ENCODE data around the gene WWC1.

Gene WWC1

DNA sequence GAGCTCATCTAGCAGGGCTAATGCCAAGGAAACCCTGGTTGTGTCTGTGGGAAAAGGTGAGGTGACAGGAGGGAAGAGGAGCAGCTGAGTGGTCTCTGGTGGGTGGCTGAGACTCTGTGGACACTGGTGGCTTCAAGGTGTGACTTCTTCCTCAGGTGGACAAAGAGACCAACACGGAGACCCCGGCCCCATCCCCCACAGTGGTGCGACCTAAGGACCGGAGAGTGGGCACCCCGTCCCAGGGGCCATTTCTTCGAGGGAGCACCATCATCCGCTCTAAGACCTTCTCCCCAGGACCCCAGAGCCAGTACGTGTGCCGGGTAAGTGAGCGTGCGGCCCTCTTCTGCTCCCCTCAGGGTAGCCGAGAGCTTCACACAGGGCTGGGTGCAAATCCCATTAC, 163.8 kb downstream of the WWC1 start:
- no peak for DNase-seq

DNA sequence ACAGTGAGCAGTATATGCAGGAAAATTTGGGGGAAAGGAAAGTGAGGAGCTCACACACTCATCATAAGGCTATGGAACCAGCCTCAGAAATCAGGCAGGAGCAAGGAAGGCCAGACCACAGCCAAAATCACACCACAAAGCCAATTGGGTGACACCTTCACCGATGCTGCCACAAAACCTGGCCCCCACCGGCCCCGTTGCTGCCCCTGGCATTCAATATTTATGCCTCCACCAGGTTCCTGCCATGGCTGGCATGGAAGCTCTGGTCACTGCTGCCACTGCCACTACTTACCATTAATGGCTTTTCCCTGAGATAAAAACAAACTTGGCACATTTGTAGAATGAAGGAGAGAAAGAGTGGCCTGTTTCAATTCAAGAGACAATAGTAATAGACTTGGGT, 166.1 kb downstream of the WWC1 start:
- no peak for DNase-seq

DNA sequence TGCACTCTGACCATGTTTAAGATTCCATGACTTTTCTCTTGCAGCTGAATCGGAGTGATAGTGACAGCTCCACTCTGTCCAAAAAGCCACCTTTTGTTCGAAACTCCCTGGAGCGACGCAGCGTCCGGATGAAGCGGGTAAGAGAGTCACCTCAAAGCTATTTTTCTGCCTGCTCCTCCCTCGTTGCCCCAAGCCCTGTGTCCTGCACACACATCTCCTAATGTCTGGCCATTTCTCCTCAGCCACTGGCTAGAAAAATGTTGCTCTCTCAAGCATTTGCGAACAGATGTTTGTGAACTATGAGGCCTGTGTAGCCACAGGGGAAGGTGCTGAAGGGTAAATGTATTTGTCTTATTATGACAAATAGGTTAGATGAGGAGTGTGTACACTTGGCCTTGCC, 169.2 kb downstream of the WWC1 start:
- no peak for DNase-seq

DNA sequence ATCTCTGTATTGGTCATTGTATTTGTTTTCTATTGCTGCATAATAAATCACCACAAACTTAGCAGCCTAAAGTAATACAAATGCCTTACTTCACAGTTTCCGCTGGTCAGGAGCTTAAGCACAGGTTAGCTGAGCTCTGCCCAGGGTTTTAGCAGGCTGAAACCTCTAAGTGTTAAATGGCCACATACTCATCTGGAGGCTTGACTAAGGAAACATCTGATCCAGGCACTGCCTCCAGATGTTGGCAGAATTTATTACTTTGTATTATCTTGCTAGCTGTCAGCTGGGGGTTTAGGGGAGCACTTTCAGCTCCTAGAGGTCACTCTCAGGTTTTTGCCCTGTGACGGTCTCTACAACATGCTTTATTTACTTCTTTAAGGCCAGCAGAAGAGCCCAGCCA, 171.6 kb downstream of the WWC1 start:
- DNase-seq, result no peak

DNA sequence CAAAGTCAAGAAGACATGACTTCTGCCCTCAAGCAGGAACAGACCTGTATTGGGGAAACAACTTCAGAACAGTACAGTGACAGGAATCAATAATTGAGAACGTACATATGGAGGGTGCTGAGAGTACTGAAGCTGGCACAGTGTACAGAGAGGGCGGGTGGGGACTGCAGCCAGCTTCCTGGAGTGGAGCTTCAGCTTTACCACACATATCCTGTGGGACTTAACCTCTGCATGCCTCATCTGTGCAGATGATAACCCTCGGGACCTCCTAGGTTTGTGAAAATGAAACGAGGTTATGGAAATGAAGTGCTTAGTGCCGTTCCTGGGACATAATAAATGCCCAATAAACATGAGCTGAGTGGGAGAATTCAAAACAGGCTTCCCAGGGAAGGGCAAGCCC, 172.8 kb downstream of the WWC1 start:
- DNase-seq, result peak; percentile 13

DNA sequence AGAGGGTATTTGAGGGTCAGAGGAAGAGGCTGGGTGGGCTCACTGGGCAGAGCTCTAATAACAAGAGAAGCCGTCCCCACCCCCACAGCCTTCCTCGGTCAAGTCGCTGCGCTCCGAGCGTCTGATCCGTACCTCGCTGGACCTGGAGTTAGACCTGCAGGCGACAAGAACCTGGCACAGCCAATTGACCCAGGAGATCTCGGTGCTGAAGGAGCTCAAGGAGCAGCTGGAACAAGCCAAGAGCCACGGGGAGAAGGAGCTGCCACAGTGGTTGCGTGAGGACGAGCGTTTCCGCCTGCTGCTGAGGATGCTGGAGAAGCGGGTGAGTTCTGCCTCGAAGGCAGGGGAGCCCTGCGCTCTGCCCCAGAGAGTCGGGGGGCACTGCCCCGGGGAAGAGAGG, 173.2 kb downstream of the WWC1 start:
- DNase-seq, result no peak

DNA sequence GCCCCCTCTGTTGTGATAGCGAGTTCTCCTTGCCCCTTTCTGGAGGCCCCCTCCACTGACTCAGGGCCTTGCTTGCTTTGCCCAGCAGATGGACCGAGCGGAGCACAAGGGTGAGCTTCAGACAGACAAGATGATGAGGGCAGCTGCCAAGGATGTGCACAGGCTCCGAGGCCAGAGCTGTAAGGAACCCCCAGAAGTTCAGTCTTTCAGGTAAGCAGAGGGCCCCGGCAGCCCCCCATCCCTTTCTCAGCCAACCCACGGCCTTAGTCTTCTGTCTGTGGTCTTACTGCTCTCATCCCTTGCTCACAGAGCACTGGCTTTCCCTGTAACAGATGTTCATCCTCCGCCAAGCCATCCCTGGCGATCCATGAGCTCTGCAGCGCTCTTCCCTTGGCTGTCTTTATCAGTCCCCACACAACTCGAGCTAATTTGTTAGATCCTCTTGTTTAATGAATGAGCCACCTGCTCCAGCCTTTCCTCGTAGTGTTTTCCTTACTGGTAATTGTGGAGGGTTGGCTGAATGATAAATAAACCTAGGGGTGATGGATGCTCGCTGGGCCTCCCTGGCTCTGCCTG, 176.4 kb downstream of the WWC1 start:
- DNase-seq, result no peak

DNA sequence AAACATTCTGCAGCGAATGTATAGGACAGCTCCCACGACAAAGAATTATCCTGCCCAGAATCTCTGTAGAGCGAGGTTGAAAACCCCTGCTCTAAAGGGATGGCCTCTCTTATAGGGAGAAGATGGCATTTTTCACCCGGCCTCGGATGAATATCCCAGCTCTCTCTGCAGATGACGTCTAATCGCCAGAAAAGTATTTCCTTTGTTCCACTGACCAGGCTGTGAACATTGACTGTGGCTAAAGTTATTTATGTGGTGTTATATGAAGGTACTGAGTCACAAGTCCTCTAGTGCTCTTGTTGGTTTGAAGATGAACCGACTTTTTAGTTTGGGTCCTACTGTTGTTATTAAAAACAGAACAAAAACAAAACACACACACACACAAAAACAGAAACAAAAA, 177.4 kb downstream of the WWC1 start:
- no peak for DNase-seq

DNA sequence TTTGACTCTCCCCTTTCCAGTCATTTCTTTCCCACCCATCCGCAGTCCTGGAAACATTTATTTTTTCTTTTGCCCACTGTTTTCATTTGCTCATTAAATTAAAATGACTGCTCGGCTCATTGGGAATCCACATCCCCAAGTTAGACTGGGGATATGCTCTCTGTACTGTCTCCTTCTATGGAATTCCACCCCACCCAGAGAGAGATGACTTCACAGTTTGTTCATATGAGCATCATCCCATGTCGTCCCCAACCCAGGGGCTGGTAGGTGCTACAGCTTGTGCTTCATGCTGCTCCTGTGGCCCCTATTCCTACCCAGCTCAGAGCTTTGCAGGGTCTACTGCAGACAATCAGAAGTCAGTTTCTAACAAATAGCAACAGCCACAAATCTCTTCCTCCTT, 178.4 kb downstream of the WWC1 start:
- DNase-seq, result no peak

DNA sequence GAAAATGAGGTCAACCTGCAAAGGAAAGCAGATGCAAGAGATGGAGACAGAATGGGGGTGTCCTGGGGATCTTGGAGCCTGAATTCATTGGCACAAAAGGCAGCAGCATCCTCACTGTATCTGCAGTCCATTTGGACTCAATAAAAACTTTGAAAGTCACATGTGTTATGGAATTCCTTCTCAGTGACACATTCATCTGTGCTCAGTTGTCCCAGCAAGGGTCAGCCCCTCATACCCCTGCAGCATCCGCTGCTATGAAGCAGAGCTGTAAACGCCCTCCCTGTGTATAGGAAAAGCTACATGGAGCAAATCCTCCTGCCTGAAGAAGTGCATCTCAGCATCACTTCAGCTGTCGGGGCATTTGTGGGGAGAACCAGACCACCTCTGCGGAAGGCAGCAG, 180.3 kb downstream of the WWC1 start:
- DNase-seq, result no peak

DNA sequence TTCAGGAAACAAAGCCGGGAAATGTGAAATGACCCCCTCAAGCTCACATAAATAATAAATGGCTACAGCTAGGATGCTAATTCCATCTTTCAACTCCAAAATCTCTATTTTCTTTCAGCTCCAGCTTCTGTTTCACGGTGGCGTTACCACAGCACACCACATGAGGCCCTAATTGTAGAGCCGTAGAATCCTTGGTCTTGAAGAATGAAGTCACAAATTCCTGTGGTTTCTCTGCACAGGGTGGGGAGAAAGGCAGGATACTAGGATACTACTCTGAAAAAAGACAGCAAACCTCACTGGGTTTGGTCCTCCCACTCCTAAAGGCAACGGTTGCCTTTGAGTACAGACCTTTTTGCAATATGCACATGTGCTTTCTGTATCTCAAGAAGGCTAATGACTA, 180.9 kb downstream of the WWC1 start:
- no peak for DNase-seq

DNA sequence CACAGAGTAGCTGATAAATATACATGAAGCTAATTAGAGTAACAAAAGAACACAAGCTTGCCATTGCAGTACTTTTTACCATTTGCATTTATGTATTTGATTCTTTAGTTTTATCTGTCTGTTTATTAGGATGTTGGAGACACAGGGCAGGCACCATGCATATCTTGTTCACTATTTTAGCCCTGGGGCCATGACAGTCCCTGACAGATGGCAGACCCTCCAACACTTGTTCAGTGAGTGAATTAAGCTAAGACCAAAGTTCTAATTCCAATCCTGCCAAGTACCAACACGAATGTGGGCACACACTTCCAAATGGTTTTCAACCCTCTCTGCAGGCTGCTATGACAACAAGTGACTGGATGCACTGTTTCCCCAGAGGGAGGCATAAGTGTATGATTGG, 182.9 kb downstream of the WWC1 start:
- DNase-seq, result no peak

DNA sequence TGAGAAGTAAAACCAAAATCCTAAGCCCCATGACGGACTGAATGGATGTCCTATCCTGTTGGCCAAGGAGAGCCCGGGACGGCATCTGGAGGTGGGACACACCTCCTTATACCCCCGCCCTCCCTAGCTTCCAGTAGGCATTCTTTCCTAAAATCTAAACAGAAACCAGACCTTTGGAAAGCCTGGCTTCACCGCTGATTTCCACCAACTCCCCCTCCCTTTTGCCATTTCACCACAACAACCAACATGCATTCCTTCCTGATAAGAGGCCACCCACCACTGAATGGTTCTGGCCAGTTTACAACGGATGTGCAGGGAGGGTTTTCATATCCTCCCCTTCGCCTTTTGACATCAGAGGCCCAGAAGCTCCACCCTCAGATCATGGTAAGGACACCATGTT, 185.6 kb downstream of the WWC1 start:
- peak; percentile 91 for DNase-seq

DNA sequence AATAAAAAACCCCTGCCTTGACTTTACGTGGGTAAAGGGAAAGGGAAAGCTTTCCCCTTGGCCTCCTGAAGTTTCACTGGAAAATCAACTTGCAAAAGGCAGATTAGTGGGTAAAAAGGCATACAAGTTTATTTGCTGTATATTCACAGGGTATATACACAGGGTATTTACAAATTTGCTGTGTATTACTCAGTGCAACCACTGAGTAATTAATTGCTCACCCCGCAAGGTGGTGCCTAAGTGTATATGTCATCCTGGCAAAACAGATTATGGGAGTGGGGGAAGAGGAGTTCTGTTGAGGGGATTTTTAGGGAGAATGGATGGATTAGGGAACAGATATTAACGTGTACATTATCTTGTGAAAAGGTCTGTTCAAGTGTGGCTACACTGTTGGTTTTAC, 187.7 kb downstream of the WWC1 start:
- DNase-seq, result no peak

DNA sequence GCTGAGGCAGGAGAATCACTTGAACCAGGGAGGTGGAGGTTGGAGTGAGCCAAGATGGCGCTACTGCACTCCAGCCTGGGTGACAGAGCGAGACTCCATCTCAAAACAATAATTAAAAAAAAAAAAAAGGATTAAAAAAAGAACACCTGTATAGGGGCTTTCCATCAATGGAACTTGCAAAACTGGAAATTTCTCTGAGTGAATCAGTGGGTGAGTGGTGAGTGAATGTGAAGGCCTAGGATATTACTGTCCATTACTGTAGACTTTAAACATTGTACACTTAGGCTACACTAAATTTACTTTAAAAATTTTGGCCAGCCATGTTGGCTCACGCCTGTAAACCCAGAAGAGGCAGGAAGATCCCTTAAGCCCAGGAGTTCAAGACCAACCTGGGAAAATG, 189.2 kb downstream of the WWC1 start:
- no peak for DNase-seq

DNA sequence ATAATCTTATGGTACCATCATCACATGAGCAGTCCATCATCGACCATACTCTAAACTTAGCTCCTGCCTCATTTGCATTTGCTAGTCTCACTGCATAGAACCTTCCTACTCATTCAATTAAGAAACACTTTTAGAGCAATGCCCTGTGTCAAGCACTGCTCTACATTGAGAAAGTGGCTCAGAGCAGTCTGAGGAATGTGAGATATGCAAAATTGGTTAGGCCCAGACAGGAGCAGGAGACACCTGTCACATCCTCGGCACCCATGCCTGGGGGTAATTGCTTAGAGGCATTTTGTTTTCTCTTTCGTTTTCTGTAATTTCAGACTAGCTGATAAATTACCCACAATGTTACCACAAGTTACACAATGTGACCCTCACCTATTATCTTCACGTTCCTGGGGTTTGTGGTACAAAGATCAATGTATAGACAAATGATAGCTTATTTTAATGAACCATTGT, 189.9 kb downstream of the WWC1 start:
- DNase-seq, result peak; percentile 24

DNA sequence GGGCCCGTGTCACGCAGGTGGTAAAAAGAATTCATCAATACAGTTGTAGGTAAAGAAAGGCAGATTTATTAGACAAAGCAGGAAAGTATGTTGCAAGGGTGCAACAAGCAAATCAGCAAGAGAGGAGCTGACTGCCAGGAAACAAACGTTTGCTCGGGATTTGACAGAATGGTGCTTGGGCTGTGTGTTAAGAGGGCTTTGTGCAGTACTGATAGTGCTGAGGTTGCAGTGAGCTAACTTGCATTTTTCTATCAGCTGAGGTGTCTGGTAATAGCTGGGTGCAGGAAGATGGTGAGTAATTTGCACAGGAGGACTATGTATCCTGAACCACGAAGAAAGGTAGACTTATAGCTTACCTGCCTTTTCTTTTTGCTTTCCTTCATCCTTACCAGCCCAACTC, 190.9 kb downstream of the WWC1 start:
- DNase-seq, result no peak

DNA sequence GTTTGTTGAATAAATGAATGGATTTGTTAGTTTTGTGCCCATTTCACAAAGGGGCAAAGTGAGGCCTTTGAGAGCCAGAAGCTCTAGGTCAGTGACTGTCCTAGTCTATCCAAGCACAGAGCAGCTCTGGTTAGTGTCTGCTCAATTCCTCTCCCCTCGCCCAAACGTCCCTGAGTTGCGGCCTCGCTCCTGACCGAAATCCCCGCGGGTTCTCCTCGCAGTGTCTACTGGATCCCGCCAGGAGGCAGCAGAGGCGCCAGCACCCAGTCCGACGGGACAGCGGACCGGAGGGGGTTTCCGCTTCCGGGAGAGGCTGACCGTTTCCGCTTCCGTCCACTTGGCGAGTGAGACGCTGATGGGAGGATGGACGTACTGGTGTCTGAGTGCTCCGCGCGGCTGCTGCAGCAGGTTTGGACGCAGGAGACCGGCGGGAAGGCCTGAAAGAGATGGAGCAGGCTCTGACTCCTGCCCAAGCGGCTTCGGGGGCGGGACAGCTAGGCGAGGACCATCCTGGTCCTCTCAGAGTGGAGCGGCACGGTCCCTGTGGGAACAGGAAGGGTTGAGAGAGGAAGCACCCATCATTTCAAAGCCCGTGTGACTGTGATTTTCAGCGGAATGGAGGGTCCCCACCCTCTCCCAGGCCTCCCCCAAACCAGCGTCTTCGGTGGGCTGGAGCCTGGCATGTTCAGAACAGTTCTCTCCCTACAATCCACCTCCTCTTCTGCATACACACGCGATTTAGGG, 194.9 kb downstream of the WWC1 start, which contains the start of gene RARS1:
TSS of gene RARS1 (plus strand) at position 336 of the 744 bp plus-strand sequence. CDS start at position 364, 28 bp downstream.
- peak; percentile 97 for DNase-seq

DNA sequence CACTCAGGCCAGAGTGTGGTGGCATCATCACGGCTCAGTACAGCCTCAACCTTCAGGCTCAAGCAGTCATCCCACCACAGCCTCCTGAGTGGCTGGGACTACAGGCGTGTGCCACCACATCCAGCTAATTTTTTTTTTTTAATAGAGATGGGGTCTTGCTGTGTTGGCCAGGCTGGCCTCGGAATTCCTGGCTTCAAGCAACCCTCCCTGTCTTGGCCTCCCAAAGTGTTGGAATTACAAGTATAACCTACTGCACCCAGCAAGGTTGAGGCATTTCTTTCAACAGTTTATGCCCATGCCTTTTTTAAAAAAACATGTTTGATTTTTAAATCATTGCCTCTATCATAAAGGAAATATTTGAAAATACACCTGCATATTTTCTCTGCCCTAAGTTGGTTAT, 197.6 kb downstream of the WWC1 start:
- no peak for DNase-seq

DNA sequence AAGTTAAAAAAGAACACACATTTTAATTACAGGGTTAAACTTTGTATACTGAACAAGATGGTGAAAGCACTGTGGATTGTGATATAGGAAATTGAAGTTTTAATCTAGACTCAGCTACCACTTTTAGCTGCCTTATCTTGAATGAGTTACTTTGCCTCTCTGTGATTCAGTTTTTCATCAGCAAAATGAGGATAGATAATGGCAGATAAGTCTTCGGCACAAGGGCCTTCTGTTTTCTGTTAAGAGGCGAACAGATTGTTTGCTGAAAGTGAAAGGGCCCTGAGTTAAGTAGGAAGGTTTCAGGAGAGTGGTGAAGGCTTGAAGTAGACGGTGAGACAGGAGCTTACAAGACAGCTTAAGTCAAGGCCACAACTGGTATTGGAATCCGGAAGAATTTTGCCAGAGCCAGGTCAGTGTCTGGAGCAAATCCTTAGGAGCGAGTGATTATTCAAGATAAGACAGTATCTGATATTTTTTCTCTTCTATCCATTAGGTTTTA, 202.7 kb downstream of the WWC1 start:
- DNase-seq, result no peak

DNA sequence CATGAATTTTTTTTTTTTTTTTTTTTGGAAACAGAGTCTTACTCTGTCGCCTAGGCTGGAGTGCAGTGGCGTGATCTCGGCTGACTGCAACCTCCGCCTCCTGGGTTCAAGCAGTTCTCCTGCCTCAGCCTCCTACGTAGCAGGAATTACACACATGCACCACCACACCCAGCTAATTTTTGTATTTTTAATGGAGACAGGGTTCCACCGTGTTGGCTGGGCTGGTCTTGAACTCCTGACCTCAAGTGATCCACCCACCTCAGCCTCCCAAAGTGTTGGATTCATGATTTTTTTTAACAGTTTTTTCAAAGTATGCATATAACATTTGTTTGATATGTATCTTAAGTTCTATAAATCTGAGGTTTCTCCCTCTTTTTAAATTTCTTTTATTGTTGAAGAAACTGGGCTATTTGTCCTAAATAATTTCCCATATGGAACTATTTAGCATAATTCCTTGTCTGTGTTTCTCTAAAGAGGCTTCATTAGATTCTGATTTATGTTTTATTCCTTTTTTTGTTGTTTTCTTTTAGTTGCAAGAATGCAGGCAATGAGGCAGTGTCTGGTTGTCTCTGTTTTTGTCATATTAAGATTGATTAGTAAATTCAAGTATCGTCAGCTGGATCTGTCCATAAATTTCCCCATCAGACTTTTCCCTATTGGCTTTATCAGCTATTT, 211.3 kb downstream of the WWC1 start:
- no peak for DNase-seq

DNA sequence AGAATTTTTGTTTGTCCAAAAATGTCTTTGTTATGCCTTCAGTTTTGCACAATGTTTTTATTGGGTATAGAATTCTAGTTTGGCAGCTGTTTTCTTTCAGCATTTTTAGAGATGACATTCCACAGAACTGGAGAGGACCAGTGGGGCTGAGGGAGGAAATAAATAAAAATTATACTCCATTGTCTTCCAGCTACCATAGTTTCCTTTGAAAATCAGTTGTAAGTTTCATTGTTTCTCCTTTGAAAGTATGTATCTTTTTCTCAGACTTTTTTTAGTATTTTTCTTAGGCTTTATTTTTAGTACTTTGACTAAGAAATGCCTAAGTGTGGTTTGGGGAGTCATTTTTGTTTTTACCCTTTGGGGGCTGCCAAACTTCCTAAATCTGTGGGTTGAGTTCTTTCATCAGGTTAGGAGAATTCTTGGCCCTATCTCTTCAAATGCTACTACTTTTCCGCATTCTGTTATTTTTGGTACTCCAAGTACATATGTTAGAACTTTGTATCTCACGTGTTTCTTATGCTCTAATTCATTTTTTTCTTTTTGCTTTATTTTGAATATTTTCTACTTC, 222.5 kb downstream of the WWC1 start:
- DNase-seq, result peak; percentile 14
